WTC11 (cell line): ENCODE results near the gene COBLL1. TPM values are rescaled to one million over a fixed set of nuclear protein-coding genes. Genes with fewer than 3 reads are reported as not detected.
"Not testable (repeated sequence)": the region's sequence is repeated elsewhere in the genome, so short reads cannot be mapped to it uniquely, and the experiment has no call there.

ENCODE experiments used
- ATAC-seq: fragments of 200-7000 bp; cut with Tn5 transposase; 2 replicates; pipeline ENCODE4 v1.10.0; 2021; ENCODE audit warnings: mild to moderate bottlenecking, moderate library complexity
- CTCF ChIA-PET: fragments of 300-600 bp; sonication (Branson Sonifier 250); formaldehyde crosslinking; loops from one replicate; lab custom pipeline; 2021; ENCODE audit warnings: antibody characterized with exemption; lab: Charles Lee
- POLR2A ChIA-PET: fragments of 350-600 bp; sonication (Branson Sonifier 250); formaldehyde crosslinking; loops from one replicate; lab custom pipeline; 2021; ENCODE audit warnings: antibody characterized with exemption; lab: Charles Lee
- DNase-seq: peaks from one replicate; pipeline ENCODE4 v3.0.0; 2021; ENCODE audit warnings: low spot score
- H3K27ac Mint-ChIP-seq: 2 replicates; pipeline ENCODE4 v1.8.0; 2021; ENCODE audit warnings: mixed read lengths
- H3K27me3 Mint-ChIP-seq: 2 replicates; pipeline ENCODE4 v1.8.0; 2021; ENCODE audit warnings: low read depth, mild to moderate bottlenecking, moderate library complexity, mixed read lengths
- H3K36me3 Mint-ChIP-seq: 2 replicates; pipeline ENCODE4 v1.8.0; 2021; ENCODE audit warnings: mixed read lengths
- H3K4me1 Mint-ChIP-seq: 2 replicates; pipeline ENCODE4 v1.8.0; 2022; ENCODE audit warnings: mixed read lengths
- H3K4me3 Mint-ChIP-seq: 2 replicates; pipeline ENCODE4 v1.8.0; 2021; ENCODE audit warnings: mild to moderate bottlenecking, moderate library complexity, mixed read lengths
- H3K9me3 Mint-ChIP-seq: 2 replicates; pipeline ENCODE4 v1.8.0; 2021; ENCODE audit warnings: mixed read lengths
- AFF4 ChIP-seq: sonication (generic); formaldehyde crosslinking; IDR thresholded peaks from 2 replicates; pipeline ENCODE4 v1.8.1; 2023; ENCODE audit warnings: mild to moderate bottlenecking, missing genetic modification reagents, borderline replicate concordance
- ATF1 ChIP-seq: sonication (generic); formaldehyde crosslinking; IDR thresholded peaks from 2 replicates; pipeline ENCODE4 v1.8.1; 2023; ENCODE audit warnings: mild to moderate bottlenecking, moderate library complexity, missing genetic modification reagents
- CREB1 ChIP-seq: sonication (generic); formaldehyde crosslinking; IDR thresholded peaks from 2 replicates; pipeline ENCODE4 v1.8.0; 2023; ENCODE audit warnings: mild to moderate bottlenecking, missing genetic modification reagents
- ESRRA ChIP-seq: sonication (generic); formaldehyde crosslinking; IDR thresholded peaks from 2 replicates; pipeline ENCODE4 v1.8.1; 2022; ENCODE audit warnings: mild to moderate bottlenecking, missing genetic modification reagents, borderline replicate concordance
- FOXP1 ChIP-seq: sonication (generic); formaldehyde crosslinking; IDR thresholded peaks from 2 replicates; pipeline ENCODE4 v1.8.0; 2022; ENCODE audit warnings: missing genetic modification reagents, mild to moderate bottlenecking, moderate library complexity, borderline replicate concordance
- GRHL2 ChIP-seq: fragments of 250-450 bp; sonication (Bioruptor Pico); IDR thresholded peaks from 2 replicates; pipeline ENCODE4 v1.8.0; 2022; ENCODE audit warnings: mild to moderate bottlenecking, moderate library complexity; ENCODE audit not compliant: insufficient replicate concordance, severe bottlenecking
- NR2C2 ChIP-seq: sonication (generic); formaldehyde crosslinking; IDR thresholded peaks from 2 replicates; pipeline ENCODE4 v1.8.0; 2022; ENCODE audit warnings: mild to moderate bottlenecking, missing genetic modification reagents
- NR3C1 ChIP-seq: sonication (generic); formaldehyde crosslinking; conservative IDR thresholded peaks from 2 replicates; pipeline ENCODE4 v1.8.1; 2023; ENCODE audit warnings: low read depth, mild to moderate bottlenecking, missing genetic modification reagents
- OVOL2 ChIP-seq: fragments of 250-450 bp; sonication (Bioruptor Pico); IDR thresholded peaks from 2 replicates; pipeline ENCODE4 v1.9.0; 2021; ENCODE audit warnings: mild to moderate bottlenecking, borderline replicate concordance
- PREB ChIP-seq: sonication (generic); formaldehyde crosslinking; IDR thresholded peaks from 2 replicates; pipeline ENCODE4 v1.8.1; 2022; ENCODE audit warnings: mild to moderate bottlenecking, missing genetic modification reagents, moderate library complexity, borderline replicate concordance
- RELA ChIP-seq: sonication (generic); formaldehyde crosslinking; IDR thresholded peaks from 2 replicates; pipeline ENCODE4 v1.8.1; 2022; ENCODE audit warnings: missing genetic modification reagents, mild to moderate bottlenecking, borderline replicate concordance
- SMAD4 ChIP-seq: sonication (generic); formaldehyde crosslinking; IDR thresholded peaks from 2 replicates; pipeline ENCODE4 v1.8.0; 2022; ENCODE audit warnings: mild to moderate bottlenecking, missing genetic modification reagents
- STAT6 ChIP-seq: sonication (generic); formaldehyde crosslinking; conservative IDR thresholded peaks from 2 replicates; pipeline ENCODE4 v1.8.1; 2023; ENCODE audit warnings: mild to moderate bottlenecking, low read depth, missing genetic modification reagents, moderate library complexity
- TP53 ChIP-seq: sonication (generic); formaldehyde crosslinking; IDR thresholded peaks from 2 replicates; pipeline ENCODE4 v1.8.1; 2023; ENCODE audit warnings: mild to moderate bottlenecking, missing genetic modification reagents
- ZMAT4 ChIP-seq: fragments of 250-450 bp; sonication (Bioruptor Pico); IDR thresholded peaks from 2 replicates; pipeline ENCODE4 v1.9.0; 2021; ENCODE audit warnings: mild to moderate bottlenecking
- ZNF416 ChIP-seq: fragments of 250-450 bp; sonication (Bioruptor Pico); IDR thresholded peaks from 2 replicates; pipeline ENCODE4 v1.9.0; 2021; ENCODE audit warnings: mild to moderate bottlenecking, inconsistent platforms
- ZNF425 ChIP-seq: fragments of 250-450 bp; sonication (Bioruptor Pico); conservative IDR thresholded peaks from 2 replicates; pipeline ENCODE4 v1.9.0; 2021; ENCODE audit warnings: mild to moderate bottlenecking
- ZSCAN18 ChIP-seq: fragments of 250-450 bp; sonication (Bioruptor Pico); IDR thresholded peaks from 2 replicates; pipeline ENCODE4 v2.1.2; 2022; ENCODE audit warnings: mild to moderate bottlenecking, moderate library complexity
- total RNA-seq: library from RNA; stranded (reverse); gene quantifications from 3 replicates; pipeline ENCODE4 v1.2.3, GENCODE V29; 2021

Gene COBLL1
- total RNA-seq, 1 experiment from 2014 or later: 5.8 TPM

- no peak for TF ChIP-seq NR3C1 (CRISPR knock-in tag)
- no peak for TF ChIP-seq AFF4 (CRISPR knock-in tag)
- no peak for TF ChIP-seq GRHL2 (CRISPR knock-in tag)
- TF ChIP-seq ZMAT4 (CRISPR knock-in tag): no peak
- no peak for TF ChIP-seq SMAD4 (CRISPR knock-in tag)
- TF ChIP-seq PREB (CRISPR knock-in tag): no peak
These were observed 79.7 kb downstream of the COBLL1 start (continued) for GRCh38 chr2:164761737-164762460.

- CTCF ChIA-PET, POLR2A ChIA-PET: not testable (repeated sequence)
These were observed 80.4 kb downstream of the COBLL1 start for GRCh38 chr2:164761201-164761600.

GRCh38 chr2:164760179-164760578, 81.4 kb downstream of the COBLL1 start:
- Mint-ChIP-seq H3K27ac (no peak overlapping the region), H3K4me3 (no peak overlapping the region), H3K4me1 (no peaks in the 10 kb centered on the region), H3K27me3 (no peaks in the 10 kb centered on the region), H3K36me3 (no peaks in the 10 kb centered on the region), H3K9me3 (no peaks in the 10 kb centered on the region)
- DNase-seq: no peak
- POLR2A ChIA-PET: no interaction called here
- no peak for ATAC-seq
- CTCF ChIA-PET: no interaction called here
- TF ChIP-seq TP53 (CRISPR knock-in tag): no peak
- TF ChIP-seq OVOL2 (CRISPR knock-in tag): no peak
- no peak for TF ChIP-seq ESRRA
- no peak for TF ChIP-seq FOXP1
- TF ChIP-seq RELA (CRISPR knock-in tag): no peak
- TF ChIP-seq CREB1 (CRISPR knock-in tag): no peak
- no peak for TF ChIP-seq STAT6 (CRISPR knock-in tag)
- no peak for TF ChIP-seq ZNF416 (CRISPR knock-in tag)
- TF ChIP-seq ZSCAN18 (CRISPR knock-in tag): no peak
- no peak for TF ChIP-seq NR2C2 (CRISPR knock-in tag)
- TF ChIP-seq ATF1 (CRISPR knock-in tag): no peak
- no peak for TF ChIP-seq ZNF425 (CRISPR knock-in tag)

More at GRCh38 chr2:164761201-164761600, 80.4 kb downstream of the COBLL1 start:
- not testable (repeated sequence) for H3K27ac Mint-ChIP-seq, ATAC-seq, DNase-seq, H3K9me3 Mint-ChIP-seq, H3K27me3 Mint-ChIP-seq, H3K36me3 Mint-ChIP-seq, H3K4me1 Mint-ChIP-seq, H3K4me3 Mint-ChIP-seq
